Measurements from ENCODE around the gene FAM181A.

The FAM181A gene

GRCh38 chr14:93905623-93906022, 21.5 kb upstream of the FAM181A start:
- DNase-seq = no peak

GRCh38 chr14:93906341-93907329, 20.5 kb upstream of the FAM181A start:
- DNase-seq = peak; percentile 61

DNA sequence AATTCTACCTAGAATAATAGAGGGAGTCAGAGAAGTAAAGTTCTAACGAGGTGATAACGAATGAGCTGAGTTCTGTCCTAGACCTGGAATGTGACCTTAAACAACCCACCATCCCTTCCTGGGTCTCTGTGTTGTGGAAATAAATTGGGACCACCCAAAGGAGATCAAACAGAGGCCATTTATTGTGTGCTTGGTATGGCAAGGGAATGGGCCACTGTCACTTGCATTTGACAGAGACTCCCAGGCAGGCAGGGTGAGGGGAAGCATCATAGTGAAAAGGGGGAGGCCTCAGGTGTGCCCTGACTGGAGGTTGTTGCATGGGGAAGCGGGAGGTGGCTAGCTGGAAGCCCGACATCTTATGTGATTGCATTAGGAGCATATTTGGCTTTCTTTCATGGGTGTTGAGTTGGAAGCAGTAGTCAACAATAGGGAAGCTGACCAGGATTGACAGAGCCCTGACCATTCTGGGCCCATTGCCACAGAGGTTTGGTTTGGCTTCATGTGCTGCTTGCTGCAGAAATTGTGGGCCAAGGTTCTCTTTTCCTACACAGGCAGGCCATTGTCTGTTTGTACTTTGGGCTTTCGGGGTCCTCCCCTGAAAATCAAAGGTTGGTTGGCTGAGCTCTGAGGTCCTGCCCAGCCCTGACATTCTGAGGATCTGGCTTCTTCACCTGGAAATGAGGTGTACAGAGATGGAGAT, 17.6 kb upstream of the FAM181A start:
- DNase-seq = no peak

DNA sequence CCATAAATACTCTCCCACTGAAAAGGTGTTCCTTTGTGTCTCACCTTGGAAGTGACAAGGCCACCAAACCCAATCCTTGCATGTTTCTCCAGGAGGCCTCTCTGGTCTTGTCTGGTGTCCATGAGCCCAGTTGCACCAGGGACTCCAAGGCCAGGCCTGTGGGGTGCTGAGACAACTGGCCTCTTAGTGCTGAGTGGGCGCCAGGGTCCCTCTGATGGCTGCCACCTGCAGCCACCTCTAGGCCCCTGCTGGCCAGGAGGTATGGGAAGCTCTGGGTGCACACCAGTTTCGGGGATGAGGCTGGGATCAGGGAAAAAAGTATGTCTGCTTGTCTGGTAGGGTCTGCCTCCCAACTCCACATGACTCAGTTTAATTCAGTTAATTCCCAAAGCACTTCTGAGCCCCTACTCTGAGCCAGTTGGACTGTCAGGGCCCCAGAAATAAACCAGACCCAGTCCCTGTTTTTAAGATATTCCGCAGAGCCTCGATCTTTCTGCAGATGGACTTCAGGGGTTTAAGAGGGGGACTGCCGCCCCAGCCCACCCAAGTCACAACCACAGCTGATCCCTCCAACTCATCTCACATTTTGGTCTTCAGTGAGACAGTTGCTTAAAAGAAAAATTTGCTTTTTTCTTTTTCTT, 15.0 kb upstream of the FAM181A start:
- DNase-seq = no peak

GRCh38 chr14:93912782-93913181, 14.4 kb upstream of the FAM181A start:
- DNase-seq = no peak

- no peak for DNase-seq
Observed at GRCh38 chr14:93914278-93914677, 12.9 kb upstream of the FAM181A start.

DNA sequence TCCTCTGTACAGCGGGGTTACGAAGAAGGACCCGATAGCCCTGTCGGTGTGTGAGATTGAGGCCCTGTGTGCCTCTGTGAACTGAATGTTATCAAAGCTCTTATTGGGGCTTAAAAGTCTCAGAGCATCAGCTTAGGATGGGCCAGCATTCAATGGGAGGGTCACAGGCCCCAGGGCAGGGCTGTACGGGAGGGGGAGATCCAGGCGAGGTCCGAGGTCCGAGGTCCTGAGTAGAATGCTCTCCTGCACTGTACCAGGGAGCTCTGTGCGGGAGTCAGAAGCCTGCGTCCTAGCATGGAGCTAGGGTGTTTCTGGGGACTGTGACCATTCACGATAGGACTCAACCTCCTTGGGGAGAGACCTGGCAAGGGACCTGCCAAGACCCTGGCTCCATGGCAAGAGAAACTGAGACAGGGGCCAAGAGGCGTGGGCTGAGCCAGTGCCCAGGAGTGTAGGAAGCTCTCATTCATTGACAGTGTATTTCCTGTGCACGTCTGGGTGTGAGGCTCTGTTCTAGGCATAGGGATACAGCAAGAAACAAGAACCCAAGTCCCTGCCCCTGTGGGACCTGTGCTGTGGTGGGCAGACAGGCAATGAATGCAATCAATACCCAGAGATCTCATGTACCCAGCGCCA, 12.0 kb upstream of the FAM181A start:
- DNase-seq = no peak

GRCh38 chr14:93915800-93916199, 11.3 kb upstream of the FAM181A start:
- DNase-seq = no peak

DNA sequence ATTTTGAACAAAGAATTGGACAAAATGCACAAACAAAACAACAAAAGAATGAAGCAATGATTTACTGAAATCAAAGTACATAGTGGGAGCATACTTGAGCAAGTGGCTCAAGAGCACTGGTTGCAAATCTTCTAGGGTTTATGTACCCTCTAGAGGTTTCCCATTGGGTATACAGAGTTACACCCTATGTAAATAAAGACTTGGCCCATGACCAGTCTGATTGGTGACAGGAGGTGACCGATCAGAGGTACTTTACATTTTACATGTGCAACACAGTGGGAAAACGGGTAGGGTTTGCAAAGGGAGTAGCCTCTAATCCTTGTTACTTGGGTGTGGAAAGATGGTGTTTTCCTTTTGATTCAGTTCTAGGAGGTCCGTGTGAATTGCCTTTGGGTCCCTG, 10.6 kb upstream of the FAM181A start:
- DNase-seq = no peak

DNA sequence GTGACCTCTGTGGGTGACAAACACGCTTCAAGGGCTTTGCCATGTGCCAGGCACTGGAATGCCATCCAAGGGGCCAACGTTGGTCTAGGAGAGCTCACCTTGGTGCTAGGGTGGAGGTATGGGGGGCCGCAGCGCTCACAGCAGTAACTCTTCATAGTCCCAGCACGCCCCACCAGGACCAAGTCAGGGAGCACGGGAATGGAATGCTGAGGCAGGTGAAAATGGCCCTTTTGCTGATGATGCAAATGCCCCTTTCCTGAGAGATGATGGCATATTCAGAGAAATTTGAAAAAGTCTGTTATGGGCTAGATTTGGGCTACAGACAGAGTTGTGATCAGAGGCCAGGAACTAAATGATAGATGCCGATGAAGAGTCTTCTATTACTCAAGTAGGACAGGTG, 10.0 kb upstream of the FAM181A start:
- DNase-seq = no peak

DNA sequence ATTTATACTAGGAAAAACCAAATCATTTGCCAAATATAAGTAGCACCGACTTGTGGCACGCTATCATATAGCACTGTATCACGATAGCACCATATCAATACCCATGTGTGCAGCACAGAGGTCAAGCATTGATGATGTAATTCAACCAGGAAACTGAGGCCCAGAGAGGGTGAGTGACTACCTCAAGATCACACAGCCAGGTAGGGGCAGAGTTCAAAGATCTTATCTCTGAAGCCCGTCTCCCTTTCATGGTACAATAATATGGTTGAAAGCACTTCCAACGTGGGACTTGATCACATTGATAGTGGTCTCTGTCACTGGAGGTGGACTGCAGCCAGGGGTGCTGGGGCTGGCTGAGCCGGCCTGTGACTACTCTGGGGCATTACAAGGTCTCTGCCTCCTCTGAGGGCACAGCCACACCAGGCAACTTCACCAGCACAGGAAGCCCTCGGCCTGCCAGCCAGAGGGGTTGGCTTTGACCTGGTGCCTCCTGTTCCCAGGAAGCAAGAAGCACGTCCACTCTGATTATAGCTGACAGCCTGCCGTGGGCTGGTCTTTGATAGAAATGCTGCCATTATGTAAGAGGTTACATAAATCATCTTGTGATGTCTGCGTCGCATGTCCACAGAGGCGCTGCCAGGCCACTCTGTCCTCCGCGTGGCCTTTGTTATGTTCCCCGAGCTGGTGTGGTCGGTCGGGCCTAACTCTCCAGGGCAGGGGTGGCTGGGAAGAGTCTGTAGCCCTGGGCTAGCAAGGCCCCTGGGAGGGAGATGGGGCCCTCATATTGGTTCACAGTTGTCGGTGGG, 5.9 kb upstream of the FAM181A start:
- DNase-seq = no peak

DNA sequence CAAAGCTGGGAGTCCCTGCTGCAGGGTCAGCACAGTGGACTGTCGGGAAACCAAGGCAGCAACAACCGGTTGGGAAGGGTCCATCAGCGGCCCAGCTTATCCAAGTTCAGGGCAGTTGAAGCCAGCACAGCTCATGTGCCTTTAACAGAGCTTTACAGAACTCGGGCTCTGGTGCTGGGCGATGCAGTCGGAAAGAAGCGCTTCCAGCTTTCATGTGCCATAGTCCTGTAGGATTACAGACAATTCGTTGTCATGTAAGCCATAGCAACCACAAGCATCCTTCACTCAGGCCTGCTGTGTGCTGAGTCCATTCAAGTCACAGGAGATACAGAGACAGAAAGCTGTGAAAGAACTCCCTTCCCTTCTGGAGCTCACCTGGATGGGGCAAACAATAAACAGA, 3.5 kb upstream of the FAM181A start:
- DNase-seq = peak; percentile 63

DNA sequence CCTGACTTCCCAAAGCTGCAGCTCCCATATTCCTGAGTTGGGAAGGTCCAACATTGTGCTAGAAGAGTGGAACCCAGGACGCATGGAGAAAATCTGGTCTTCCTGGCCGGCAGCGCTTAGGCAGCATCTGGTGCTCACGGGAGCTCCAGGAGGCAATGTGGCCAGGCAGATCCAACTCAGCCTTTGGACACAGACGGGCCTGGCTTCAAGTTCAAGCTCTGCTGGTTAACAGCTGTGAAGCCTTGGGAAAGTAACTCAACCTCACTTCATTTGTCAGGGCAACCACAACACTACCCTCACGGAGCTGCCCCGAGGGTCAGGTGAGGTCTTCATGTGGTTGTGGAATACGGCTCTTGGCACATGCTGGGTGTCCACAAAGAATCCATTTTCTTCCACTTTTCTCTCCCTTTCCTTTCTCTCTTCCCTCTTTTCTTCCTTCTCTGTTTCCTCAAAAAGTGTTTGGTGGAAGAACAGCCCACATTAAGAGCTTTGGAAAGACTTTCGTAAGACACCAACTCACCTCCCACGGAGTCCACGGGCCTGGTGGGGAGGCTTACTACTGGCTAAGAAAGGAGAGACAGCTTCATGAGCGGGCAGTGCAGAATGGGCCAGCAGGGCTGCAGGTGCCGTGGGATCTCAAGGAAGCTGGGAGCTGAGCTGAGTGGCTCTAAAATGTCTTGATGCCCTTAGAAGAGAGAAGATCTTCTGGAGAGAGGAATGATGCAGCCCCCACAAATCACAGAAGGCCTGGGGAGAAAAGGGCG, 2.4 kb upstream of the FAM181A start:
- no peak for DNase-seq

GRCh38 chr14:93925374-93925895, 1.7 kb upstream of the FAM181A start:
- no peak for DNase-seq

- no peak for DNase-seq
Observed at GRCh38 chr14:93926245-93926872, 785 bp upstream of the FAM181A start.

- no peak for DNase-seq
Observed at GRCh38 chr14:93927800-93928145, 629 bp downstream of the FAM181A start.

DNA sequence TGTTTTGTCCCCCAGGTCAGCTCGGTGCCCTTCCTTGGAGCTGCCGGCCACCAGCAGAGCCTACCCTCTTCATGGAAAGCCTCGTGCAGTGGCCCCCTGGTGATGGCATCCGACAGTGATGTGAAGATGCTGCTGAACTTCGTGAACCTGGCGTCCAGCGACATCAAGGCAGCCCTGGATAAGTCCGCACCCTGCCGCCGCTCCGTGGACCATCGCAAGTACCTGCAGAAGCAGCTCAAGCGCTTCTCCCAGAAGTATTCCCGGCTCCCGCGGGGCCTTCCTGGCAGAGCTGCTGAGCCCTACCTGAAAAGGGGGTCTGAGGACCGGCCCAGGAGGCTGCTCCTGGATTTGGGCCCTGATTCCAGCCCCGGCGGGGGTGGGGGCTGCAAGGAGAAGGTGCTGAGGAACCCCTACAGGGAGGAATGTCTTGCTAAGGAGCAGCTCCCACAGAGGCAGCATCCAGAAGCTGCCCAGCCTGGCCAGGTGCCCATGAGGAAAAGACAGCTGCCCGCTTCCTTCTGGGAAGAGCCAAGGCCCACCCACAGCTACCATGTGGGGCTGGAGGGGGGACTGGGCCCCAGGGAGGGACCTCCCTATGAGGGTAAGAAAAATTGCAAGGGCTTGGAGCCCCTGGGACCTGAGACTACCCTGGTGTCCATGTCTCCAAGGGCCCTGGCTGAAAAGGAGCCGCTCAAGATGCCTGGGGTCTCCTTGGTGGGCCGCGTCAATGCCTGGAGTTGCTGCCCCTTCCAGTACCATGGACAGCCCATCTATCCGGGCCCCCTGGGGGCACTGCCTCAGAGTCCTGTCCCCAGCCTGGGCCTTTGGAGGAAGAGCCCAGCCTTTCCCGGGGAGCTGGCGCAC, 1.3 kb downstream of the FAM181A start:
- no peak for DNase-seq

DNA sequence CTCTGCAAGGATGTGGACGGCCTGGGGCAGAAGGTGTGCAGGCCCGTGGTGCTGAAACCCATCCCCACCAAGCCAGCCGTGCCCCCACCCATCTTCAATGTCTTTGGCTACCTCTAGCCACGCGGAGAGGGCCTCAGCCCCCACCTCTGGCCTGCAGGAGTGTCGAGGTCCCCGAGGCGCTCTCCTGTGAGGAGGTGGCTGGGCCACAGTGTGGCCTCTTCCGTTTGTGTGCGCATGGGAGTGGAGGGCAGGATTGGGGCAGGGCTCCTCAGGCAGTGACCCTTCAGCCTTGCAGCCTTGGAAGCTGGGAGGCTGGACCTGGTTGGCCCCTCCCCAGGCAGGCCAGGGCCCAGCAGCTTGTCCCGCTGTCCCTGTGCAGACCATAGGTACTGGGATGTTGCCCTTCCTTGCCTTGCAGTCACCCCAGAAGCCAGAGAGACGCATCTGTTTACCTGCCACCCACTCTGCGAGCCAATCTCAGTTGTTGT, 1.9 kb downstream of the FAM181A start:
- DNase-seq = no peak

DNA sequence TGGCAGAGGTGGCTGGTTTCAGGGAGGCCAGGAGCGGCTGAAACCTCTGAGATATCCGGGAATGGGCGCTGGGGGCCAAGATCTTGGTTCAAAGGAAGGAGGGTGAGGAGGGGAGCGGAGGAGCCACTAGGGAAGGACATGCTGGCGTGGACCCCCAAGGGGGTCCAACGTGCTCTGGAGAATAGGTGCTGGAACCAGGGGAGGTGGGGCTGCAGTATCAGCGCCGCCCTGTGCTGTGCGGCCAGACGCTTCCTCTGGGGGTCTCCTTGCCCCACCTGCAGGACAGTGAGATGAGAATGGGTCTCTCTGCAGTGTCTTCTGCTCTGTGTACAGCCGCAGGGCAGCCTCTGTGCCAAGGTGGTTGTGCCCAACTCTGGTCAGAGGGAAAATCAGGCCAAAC, 2.5 kb downstream of the FAM181A start:
- DNase-seq = no peak
